ENCODE results near the gene GRIP1. TPM values are rescaled to one million over a fixed set of nuclear protein-coding genes. Genes with fewer than 3 reads are reported as not detected.

Gene GRIP1
- total RNA-seq, 1 donor from 2014 or later: 4.2 TPM

DNA sequence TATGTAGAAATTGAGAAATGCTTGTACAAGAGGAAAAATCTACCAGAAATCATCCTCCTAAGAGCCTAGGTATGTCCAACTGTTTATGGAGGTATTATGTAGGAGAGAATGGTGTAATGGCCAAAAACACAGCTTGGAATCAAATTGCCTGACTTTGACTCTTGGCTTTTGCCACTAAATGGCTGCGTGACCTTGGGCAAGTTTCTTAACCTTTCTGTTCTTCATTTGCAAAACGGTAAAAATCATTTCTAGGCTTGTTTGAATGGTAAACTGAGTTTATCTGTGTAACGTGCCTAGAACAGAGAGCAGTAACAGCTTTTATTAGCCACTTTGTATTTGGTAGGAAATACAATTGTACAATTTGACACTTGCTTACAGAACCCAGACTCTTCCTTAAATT, 4.9 kb upstream of the GRIP1 start:
- TF ChIP-seq, protein P1, sequence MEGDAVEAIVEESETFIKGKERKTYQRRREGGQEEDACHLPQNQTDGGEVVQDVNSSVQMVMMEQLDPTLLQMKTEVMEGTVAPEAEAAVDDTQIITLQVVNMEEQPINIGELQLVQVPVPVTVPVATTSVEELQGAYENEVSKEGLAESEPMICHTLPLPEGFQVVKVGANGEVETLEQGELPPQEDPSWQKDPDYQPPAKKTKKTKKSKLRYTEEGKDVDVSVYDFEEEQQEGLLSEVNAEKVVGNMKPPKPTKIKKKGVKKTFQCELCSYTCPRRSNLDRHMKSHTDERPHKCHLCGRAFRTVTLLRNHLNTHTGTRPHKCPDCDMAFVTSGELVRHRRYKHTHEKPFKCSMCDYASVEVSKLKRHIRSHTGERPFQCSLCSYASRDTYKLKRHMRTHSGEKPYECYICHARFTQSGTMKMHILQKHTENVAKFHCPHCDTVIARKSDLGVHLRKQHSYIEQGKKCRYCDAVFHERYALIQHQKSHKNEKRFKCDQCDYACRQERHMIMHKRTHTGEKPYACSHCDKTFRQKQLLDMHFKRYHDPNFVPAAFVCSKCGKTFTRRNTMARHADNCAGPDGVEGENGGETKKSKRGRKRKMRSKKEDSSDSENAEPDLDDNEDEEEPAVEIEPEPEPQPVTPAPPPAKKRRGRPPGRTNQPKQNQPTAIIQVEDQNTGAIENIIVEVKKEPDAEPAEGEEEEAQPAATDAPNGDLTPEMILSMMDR (IDR thresholded peaks at IDR 0.05): no peak
- TF ChIP-seq POLR2AphosphoS5 (IDR thresholded peaks at IDR 0.05; ENCODE audit: insufficient read depth in 1 of 2, low read depth in 1 of 2): no peak
- TF ChIP-seq POLR2A (IDR thresholded peaks at IDR 0.05): no peak
- Histone ChIP-seq H3K4me1 (peaks cover 3% of the 10 kb centered on the region), H3K9me3 (no peaks in the 10 kb centered on the region), H3K27me3 (no peaks in the 10 kb centered on the region), H3K36me3 (no peaks in the 10 kb centered on the region), H3K27ac (no peak overlapping the region), H3K4me3 (no peak overlapping the region)
- intact Hi-C loops (cut with DNase I): no loop called here
- DNase-seq (ENCODE audit: extremely low spot score in 2 of 2): no peak

DNA sequence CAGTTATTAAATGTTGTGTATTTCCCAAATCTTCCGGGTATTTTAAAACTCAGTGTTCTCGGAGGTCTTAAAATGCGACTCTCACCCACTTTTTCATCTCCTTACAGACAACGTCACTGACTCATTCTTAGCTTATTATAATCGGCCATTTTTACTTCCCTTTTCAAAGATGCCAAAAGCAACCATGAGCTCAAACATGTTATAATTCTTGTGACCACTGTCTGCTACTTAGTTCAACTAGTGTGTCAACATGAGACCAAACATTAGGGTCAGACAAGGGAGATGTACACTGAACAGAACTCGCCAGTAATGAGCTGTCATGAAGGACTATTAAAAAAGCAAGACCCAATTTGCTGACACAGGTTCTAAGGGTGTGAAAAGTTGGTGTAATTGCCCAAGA, 4.2 kb upstream of the GRIP1 start:
- intact Hi-C loops (cut with DNase I): no loop called here
- no peaks in the 10 kb centered on the region for H3K9me3 ChIP-seq
- H3K27ac ChIP-seq: no peak overlapping the region
- TF ChIP-seq, protein P1 (IDR thresholded peaks at IDR 0.05): no peak
- TF ChIP-seq POLR2AphosphoS5 (IDR thresholded peaks at IDR 0.05; ENCODE audit: insufficient read depth in 1 of 2, low read depth in 1 of 2): no peak
- no peak for TF ChIP-seq POLR2A (IDR thresholded peaks at IDR 0.05)
- H3K27me3 ChIP-seq: no peaks in the 10 kb centered on the region
- no peak overlapping the region for H3K4me3 ChIP-seq
- peaks cover 6% of the 10 kb centered on the region for H3K4me1 ChIP-seq
- H3K36me3 ChIP-seq: no peaks in the 10 kb centered on the region
- no peak for DNase-seq (ENCODE audit: extremely low spot score in 2 of 2)

DNA sequence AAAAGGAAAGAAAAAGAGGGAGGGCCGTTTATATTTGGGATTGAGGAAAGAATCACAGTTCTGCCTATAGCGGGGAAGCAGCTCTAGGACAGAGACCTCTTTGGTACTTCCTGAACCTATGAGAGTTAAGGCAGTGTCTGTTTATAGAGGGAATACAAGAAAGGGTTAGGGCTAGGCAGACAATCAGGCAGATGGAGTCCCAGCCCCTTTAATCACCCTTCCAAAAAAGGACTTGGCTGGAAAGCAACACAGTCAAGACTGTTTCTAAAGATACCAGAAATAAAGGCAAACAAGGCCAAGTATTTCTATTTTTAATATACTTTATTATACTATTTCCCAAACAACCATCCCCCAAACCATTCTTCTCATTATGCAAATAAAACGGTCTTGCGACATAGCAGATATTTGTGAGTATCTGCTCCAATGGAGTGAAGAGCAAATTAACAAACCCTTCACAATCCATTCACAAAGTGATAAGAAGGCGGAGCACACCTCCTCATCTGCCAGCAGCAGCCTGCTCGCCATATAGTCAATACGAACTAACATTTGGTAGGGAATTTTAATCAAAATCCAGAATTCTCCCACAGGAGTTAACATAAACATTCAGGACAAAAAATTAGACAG, 697 bp upstream of the GRIP1 start:
- Histone ChIP-seq H3K4me1 (peaks cover 6% of the 10 kb centered on the region), H3K4me3 (no peak overlapping the region), H3K27ac (no peak overlapping the region), H3K9me3 (no peaks in the 10 kb centered on the region), H3K36me3 (no peaks in the 10 kb centered on the region), H3K27me3 (no peaks in the 10 kb centered on the region)
- intact Hi-C loops (cut with DNase I): no loop called here
- DNase-seq (ENCODE audit: extremely low spot score in 2 of 2): no peak
- TF ChIP-seq POLR2AphosphoS5 (IDR thresholded peaks at IDR 0.05; ENCODE audit: insufficient read depth in 1 of 2, low read depth in 1 of 2) (no peak), POLR2A (IDR thresholded peaks at IDR 0.05) (no peak)
- TF ChIP-seq, protein P1 (IDR thresholded peaks at IDR 0.05): no peak

DNA sequence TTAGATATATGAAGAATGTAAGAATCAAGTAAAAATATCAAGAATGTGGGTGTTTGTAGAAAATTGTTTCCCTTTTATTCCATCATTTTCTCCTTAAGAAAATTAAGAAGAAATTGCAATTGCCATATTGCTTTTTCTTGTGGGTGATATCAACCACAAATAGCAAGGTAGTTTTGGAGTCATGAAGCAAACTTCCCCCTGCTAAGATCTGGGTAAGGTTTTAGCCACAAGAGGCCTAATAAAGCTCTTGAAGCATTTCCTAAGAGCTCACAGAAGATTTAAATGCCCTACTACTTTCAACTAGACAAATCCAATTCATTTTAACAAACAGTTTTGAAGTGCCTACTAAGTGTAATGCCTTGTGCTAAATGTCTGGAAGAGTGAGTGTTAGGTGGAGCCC, 2.6 kb downstream of the GRIP1 start:
- Histone ChIP-seq H3K27ac (no peak overlapping the region), H3K9me3 (no peaks in the 10 kb centered on the region), H3K36me3 (no peaks in the 10 kb centered on the region), H3K27me3 (no peaks in the 10 kb centered on the region), H3K4me3 (no peak overlapping the region), H3K4me1 (peaks cover 6% of the 10 kb centered on the region)
- intact Hi-C loops (cut with DNase I): no loop called here
- TF ChIP-seq POLR2A (IDR thresholded peaks at IDR 0.05): no peak
- TF ChIP-seq POLR2AphosphoS5 (IDR thresholded peaks at IDR 0.05; ENCODE audit: insufficient read depth in 1 of 2, low read depth in 1 of 2): no peak
- TF ChIP-seq, protein P1 (IDR thresholded peaks at IDR 0.05): no peak
- no peak for DNase-seq (ENCODE audit: extremely low spot score in 2 of 2)

DNA sequence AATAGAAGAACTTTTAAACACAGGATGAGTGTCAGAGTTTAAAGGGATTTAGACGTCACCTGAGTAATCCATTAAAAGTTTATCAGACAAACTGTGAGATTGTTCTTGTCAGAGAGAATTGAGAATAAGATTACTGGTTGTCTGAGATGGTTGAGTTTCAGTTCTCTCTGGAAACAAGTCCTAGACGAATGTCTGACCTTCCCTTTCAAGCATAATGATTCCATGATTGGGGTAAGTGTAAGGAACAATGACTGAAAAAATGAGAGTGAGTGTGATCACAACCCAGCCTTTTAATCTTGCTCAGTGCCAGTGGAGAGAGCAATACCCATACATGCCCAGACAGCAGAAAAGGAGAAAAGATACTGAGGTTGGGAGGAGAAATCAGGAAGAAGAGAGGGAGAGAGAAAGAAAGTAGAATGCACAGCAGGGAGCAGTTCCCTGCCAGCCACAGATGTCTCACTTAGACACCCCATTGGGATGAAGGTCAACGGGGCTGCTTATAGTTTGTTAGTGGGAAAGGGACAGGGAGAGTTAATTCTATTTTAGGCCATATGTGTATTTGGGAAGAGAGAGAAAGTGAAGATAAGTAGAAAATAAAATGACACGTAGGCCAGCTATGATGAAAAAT, 4.3 kb downstream of the GRIP1 start:
- no peaks in the 10 kb centered on the region for H3K9me3 ChIP-seq
- no peak overlapping the region for H3K27ac ChIP-seq
- intact Hi-C loops (cut with DNase I): no loop called here

More for the DNA sequence above, 4.3 kb downstream of the GRIP1 start:
- no peak overlapping the region for H3K4me3 ChIP-seq
- TF ChIP-seq, protein P1 (IDR thresholded peaks at IDR 0.05): no peak
- TF ChIP-seq POLR2AphosphoS5 (IDR thresholded peaks at IDR 0.05; ENCODE audit: insufficient read depth in 1 of 2, low read depth in 1 of 2) (no peak), POLR2A (IDR thresholded peaks at IDR 0.05) (no peak)
- H3K36me3 ChIP-seq: no peaks in the 10 kb centered on the region
- no peaks in the 10 kb centered on the region for H3K27me3 ChIP-seq
- no peak for DNase-seq (ENCODE audit: extremely low spot score in 2 of 2)
- H3K4me1 ChIP-seq: peaks cover 6% of the 10 kb centered on the region

All from vagina (tissue), 2 donors.